Heart left ventricle (tissue), 16 donors: Measurements from ENCODE around the gene FBXW2. TPM values are rescaled to one million over a fixed set of nuclear protein-coding genes. Genes with fewer than 3 reads are reported as not detected.

Experiments used
- ATAC-seq, 4 donors: fragments of 200-7000 bp; cut with Tn5 transposase; one replicate each; pipeline ENCODE4 v1.9.1; 2020 to 2022; ENCODE audit warnings: moderate library complexity in 4 of 4, mild to moderate bottlenecking in 3 of 4, moderate number of reproducible peaks in 1 of 4
- DNase-seq, 5 donors: peaks; one replicate each; pipeline ENCODE4 v3.0.0-alpha.2; 2020
- H3K27ac ChIP-seq, 12 donors: fragments of 200-600 bp; sonication (generic) in 4 of 12; one replicate each; pipeline versions ENCODE4 v1.5.0 to v1.8.0; 2016 to 2022; ENCODE audit warnings: mild to moderate bottlenecking in 2 of 12
- H3K27me3 ChIP-seq, 9 donors: fragments of 200-600 bp; sonication (generic) in 2 of 9; one replicate each; pipeline versions ENCODE4 v1.5.1 to v1.8.0; 2016 to 2022; ENCODE audit warnings: mild to moderate bottlenecking in 3 of 9
- H3K36me3 ChIP-seq, 9 donors: fragments of 200-600 bp; sonication (generic) in 2 of 9; one replicate each; pipeline versions ENCODE4 v1.5.0 to v1.8.0; 2018 to 2022; ENCODE audit warnings: mild to moderate bottlenecking in 2 of 9
- H3K4me1 ChIP-seq, 12 donors: fragments of 200-600 bp; sonication (generic) in 4 of 12; one replicate each; pipeline versions ENCODE4 v1.5.0 to v1.8.0; 2016 to 2022; ENCODE audit warnings: mild to moderate bottlenecking in 3 of 12
- H3K4me3 ChIP-seq, 12 donors: fragments of 200-600 bp; sonication (generic) in 4 of 12; one replicate each; pipeline versions ENCODE4 v1.5.0 to v1.8.0; 2017 to 2022; ENCODE audit warnings: mild to moderate bottlenecking in 9 of 12, moderate library complexity in 4 of 12
- H3K9me3 ChIP-seq, 12 donors: fragments of 200-600 bp; sonication (generic) in 4 of 12; one replicate each; pipeline versions ENCODE4 v1.5.0 to v1.8.0; 2016 to 2022; ENCODE audit warnings: mild to moderate bottlenecking in 1 of 12
- POLR2A ChIP-seq, 2 donors: fragments of 450-650 bp; IDR thresholded peaks; one replicate each; pipeline ENCODE4 v1.6.1; 2017; ENCODE audit warnings: antibody characterized with exemption in 2 of 2, mild to moderate bottlenecking in 2 of 2, moderate library complexity in 2 of 2
- WGBS, 4 donors: extraction: QIAGEN DNeasy Blood & Tissue Kit in 2 of 4; methylation state at CpG; one replicate each; pipeline versions ENCODE4 v1.1.5 to v1.1.7; 2013 to 2018; 5-methylcytosine and 5-hydroxymethylcytosine counted together
- intact Hi-C, 10 donors: fragments of 100-400 bp; cut with DNase I; formaldehyde crosslinking; loops; one replicate each; pipeline versions ENCODE4 v1.11.1 to v1.14.2; 2022
- polyA plus RNA-seq, 2 donors: library from polyadenylated mRNA; stranded (reverse); fragments of 200-250 nt; gene quantifications; one replicate each; pipeline ENCODE4 v1.2.3, GENCODE V29; 2013
- total RNA-seq, 9 donors: library from RNA; depleted of rRNA in 2 of 9; stranded (reverse); fragments of >200 nt in 2 of 9; fragmentation: NEBNext Ultra II Directional in 3 of 9; extraction: Animal tissue kit (Norgen Biotek cat#: 25700) in 3 of 9; gene quantifications; one replicate each; pipeline versions ENCODE4 v1.1.0 to v1.2.4, GENCODE V29; 2016 to 2023
- TF ChIP-seq, protein P1 (sequence below), 12 donors: fragments of 200-600 bp; sonication (generic) in 4 of 12; IDR thresholded peaks; one replicate each; pipeline versions ENCODE4 v1.5.0 to v1.8.0; 2018 to 2022; ENCODE audit warnings: antibody characterized with exemption in 12 of 12, mild to moderate bottlenecking in 5 of 12
- donor health status: ischemic (EF 13 %, LVEDD 7.1; RV severe dilation, severe dysfunction).
- donor health status: healthy with polysubstance abuse.
- donor health status: DM: no; HTN: yes; CAD: no.
- donor health status: DM: no; HTN: no; CAD: no.
- donor health status: ischemic (EF 25% LVEDD 6.9; RV normal size, moderate dysfunction).
- donor health status: ischemic (EF 25% LVEDD 5.7; RV mildly dilated, moderate dysfunction).
- donor health status: healthy.
- donor health status: DM: yes; HTN: yes; CAD: no.
- donor health status: ischemic (EF 35%, LVEDD 5.7; RV mildly dilated, moderate dysfunction).
- donor health status: nonischemic (EF 11% LVEDD 7.7; RV severe dilation, severe dysfunction).
- donor health status: DM: yes; HTN: yes; CAD: no.
- donor health status: PGD.
- donor health status: ischemic (EF 29% LVEDD 5.4; RV normal size, mild dysfunction).
- donor health status: nonischemic (EF 23%, LVEDD 6.1; RV moderate dilation, normal function).

The FBXW2 gene
- total and polyA plus RNA-seq, 11 donors, result 7.9 to 58.7 (median 41.0) TPM

DNA sequence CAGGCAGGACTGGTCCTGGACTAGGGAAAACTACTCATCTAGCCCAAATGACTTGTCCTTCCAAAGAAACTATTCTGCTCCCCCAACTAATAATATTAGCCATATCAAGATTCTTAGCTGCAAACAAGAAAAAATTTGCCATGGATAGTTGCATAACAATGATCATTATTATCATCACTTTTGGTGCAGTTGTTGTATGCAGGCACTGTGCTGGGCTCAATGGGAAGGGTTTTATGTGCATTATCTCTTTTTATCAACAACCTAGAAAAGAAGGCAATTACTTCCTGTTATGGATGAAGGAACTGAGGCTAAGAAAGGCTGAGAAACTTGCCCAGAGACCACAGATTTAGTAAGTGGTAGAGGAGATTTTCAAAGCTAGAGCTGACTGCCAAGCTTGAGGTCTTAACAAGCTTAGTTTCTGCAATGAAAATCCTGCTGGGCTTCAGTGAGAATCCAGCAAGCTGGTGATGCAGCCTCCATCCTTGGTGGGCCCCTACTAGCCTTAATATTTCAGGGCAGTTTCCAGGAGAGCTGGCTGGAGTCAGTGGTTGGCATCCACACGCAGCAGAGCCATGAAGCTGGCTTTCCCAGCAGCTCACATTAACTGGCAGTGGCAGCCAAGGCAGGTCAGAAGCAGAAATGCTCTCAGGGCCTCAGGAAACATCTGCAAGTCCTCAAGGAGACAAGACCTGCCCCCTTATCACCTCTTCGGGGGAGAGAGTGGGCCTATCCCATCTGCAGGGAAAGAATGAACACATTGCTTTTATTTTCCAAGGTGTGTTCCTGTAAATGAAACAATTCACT, 58.4 kb downstream of the FBXW2 start:
- Histone ChIP-seq H3K4me1 (peaks cover 0 to 60% (median 8%) of the 10 kb centered on the region in 12 donors), H3K27ac (peak overlapping the region in 5 of 12 donors; percentile 9 to 79 (median 43)), H3K27me3 (no peaks in the 10 kb centered on the region), H3K4me3 (no peak overlapping the region), H3K36me3 (no peaks in the 10 kb centered on the region), H3K9me3 (no peaks in the 10 kb centered on the region)
- intact Hi-C loops, result no loop called here
- DNase-seq, result no peak
- TF ChIP-seq, protein P1, sequence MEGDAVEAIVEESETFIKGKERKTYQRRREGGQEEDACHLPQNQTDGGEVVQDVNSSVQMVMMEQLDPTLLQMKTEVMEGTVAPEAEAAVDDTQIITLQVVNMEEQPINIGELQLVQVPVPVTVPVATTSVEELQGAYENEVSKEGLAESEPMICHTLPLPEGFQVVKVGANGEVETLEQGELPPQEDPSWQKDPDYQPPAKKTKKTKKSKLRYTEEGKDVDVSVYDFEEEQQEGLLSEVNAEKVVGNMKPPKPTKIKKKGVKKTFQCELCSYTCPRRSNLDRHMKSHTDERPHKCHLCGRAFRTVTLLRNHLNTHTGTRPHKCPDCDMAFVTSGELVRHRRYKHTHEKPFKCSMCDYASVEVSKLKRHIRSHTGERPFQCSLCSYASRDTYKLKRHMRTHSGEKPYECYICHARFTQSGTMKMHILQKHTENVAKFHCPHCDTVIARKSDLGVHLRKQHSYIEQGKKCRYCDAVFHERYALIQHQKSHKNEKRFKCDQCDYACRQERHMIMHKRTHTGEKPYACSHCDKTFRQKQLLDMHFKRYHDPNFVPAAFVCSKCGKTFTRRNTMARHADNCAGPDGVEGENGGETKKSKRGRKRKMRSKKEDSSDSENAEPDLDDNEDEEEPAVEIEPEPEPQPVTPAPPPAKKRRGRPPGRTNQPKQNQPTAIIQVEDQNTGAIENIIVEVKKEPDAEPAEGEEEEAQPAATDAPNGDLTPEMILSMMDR (IDR thresholded peaks at IDR 0.05), result no peak
- peak in 3 of 4 donors; percentile 19 to 36 (median 23) for ATAC-seq
- 29 to 38% (median 30%) methylated on average over 2 of the region's 2 CpGs for WGBS, 4 donors

GRCh38 chr9:120733190-120733589, 60.0 kb downstream of the FBXW2 start:
- WGBS, 4 donors, result 60 to 73% (median 71%) methylated on average over 5 of the region's 5 CpGs

GRCh38 chr9:120730654-120731514, 62.3 kb downstream of the FBXW2 start:
- intact Hi-C loops, result no loop called here
- Histone ChIP-seq H3K9me3 (no peaks in the 10 kb centered on the region), H3K27me3 (no peaks in the 10 kb centered on the region), H3K27ac (peak overlapping the region in 4 of 12 donors; percentile 10 to 52 (median 33)), H3K4me1 (peaks cover 0 to 47% (median 8%) of the 10 kb centered on the region in 12 donors), H3K4me3 (no peak overlapping the region), H3K36me3 (no peaks in the 10 kb centered on the region)
- peak; percentile 56 to 81 (median 78) for ATAC-seq
- WGBS, 4 donors, result 55 to 64% (median 58%) methylated on average over 7 of the region's 7 CpGs
- DNase-seq, result peak in 3 of 5 donors; percentile 30 to 62 (median 44)
- TF ChIP-seq, protein P1 (IDR thresholded peaks at IDR 0.05), result no peak
- TF ChIP-seq POLR2A (IDR thresholded peaks at IDR 0.05), result no peak

More at GRCh38 chr9:120733190-120733589, 60.0 kb downstream of the FBXW2 start:
- Histone ChIP-seq H3K4me3 (no peak overlapping the region), H3K27ac (peak overlapping the region in 1 of 12 donors; percentile 32), H3K4me1 (peaks cover 0 to 68% (median 8%) of the 10 kb centered on the region in 12 donors), H3K27me3 (no peaks in the 10 kb centered on the region), H3K36me3 (no peaks in the 10 kb centered on the region), H3K9me3 (no peaks in the 10 kb centered on the region)
- DNase-seq (peak in 3 of 5 donors; percentile 26 to 44 (median 29)), ATAC-seq (peak in 3 of 4 donors; percentile 50 to 70 (median 51))
- intact Hi-C loops, result no loop called here
- TF ChIP-seq POLR2A (IDR thresholded peaks at IDR 0.05), result no peak
- TF ChIP-seq, protein P1 (IDR thresholded peaks at IDR 0.05), result no peak

GRCh38 chr9:120729791-120730241, 63.4 kb downstream of the FBXW2 start:
- no peaks in the 10 kb centered on the region for H3K27me3 ChIP-seq
- DNase-seq, result no peak
- H3K4me1 ChIP-seq, result peaks cover 0 to 40% (median 8%) of the 10 kb centered on the region in 12 donors
- no peak overlapping the region for H3K4me3 ChIP-seq
- no peak overlapping the region for H3K27ac ChIP-seq
- 50 to 55% (median 52%) methylated on average over 5 of the region's 5 CpGs for WGBS, 4 donors
- TF ChIP-seq POLR2A (IDR thresholded peaks at IDR 0.05), result no peak
- TF ChIP-seq, protein P1 (IDR thresholded peaks at IDR 0.05), result no peak
- intact Hi-C loops, result no loop called here
- no peaks in the 10 kb centered on the region for H3K36me3 ChIP-seq
- H3K9me3 ChIP-seq, result no peaks in the 10 kb centered on the region
- ATAC-seq, result no peak
